ENCODE data around the gene GJA1. TPM values are rescaled to one million over a fixed set of nuclear protein-coding genes. Genes with fewer than 3 reads are reported as not detected.
A peak's percentile ranks its signal among the peaks of the same experiment; 100 is the strongest.
"Not testable (repeated sequence)": the region's sequence is repeated elsewhere in the genome, so short reads cannot be mapped to it uniquely, and the experiment has no call there.

Gene GJA1
- 512 and 834 TPM in 2 replicates for total RNA-seq

GRCh38 chr6:121435444-121436069, at the start of gene GJA1:
Gene GJA1, plus strand, starts transcription at chr6:121435646. Its CDS starts 11,202 bp downstream, at chr6:121446848.
- H3K4me3 ChIP-seq (ENCODE audit: low read depth, low read length) = peak within 1 kb of the TSS; percentile 74
- TF ChIP-seq CTCF (IDR thresholded peaks at IDR 0.05; ENCODE audit: insufficient read depth, low read depth, low read length) = no peak
- DNase-seq (ENCODE audit: low read depth) = peak; percentile 94

GRCh38 chr6:121386551-121386950, 48.9 kb upstream of the GJA1 start:
- not testable (repeated sequence) for H3K4me3 ChIP-seq (ENCODE audit: low read depth, low read length); DNase-seq (ENCODE audit: low read depth)

DNA sequence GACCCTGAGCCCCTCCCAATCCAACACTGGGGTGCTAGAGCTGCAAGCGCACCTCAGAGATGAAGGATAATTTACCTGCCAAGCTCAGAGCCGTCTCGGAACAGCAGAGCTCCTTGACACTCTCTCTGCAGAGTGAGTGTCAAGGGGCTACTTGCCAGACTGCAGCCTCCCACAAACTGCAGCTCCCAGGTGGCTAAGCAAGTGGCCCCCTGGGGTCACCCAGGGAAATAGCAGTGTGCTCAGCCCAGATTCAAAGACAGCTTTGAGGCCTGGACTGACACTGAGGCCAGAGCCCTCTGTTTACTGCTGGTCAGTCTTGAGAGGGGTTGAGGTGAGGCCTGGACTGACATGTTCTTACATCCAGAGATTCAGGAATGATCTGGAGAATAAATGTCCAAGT, 46.0 kb upstream of the GJA1 start:
- no peak for DNase-seq (ENCODE audit: low read depth)
- no peak overlapping the region for H3K4me3 ChIP-seq (ENCODE audit: low read depth, low read length)
- TF ChIP-seq CTCF (IDR thresholded peaks at IDR 0.05; ENCODE audit: insufficient read depth, low read depth, low read length) = no peak

GRCh38 chr6:121393731-121394505, 41.5 kb upstream of the GJA1 start:
- no peak for DNase-seq (ENCODE audit: low read depth)
- H3K4me3 ChIP-seq (ENCODE audit: low read depth, low read length) = no peak overlapping the region

GRCh38 chr6:121395736-121396135, 39.7 kb upstream of the GJA1 start:
- DNase-seq (ENCODE audit: low read depth) = no peak
- H3K4me3 ChIP-seq (ENCODE audit: low read depth, low read length) = no peak overlapping the region
- TF ChIP-seq CTCF (IDR thresholded peaks at IDR 0.05; ENCODE audit: insufficient read depth, low read depth, low read length) = no peak

More at GRCh38 chr6:121393731-121394505, 41.5 kb upstream of the GJA1 start:
- TF ChIP-seq CTCF (IDR thresholded peaks at IDR 0.05; ENCODE audit: insufficient read depth, low read depth, low read length) = no peak

DNA sequence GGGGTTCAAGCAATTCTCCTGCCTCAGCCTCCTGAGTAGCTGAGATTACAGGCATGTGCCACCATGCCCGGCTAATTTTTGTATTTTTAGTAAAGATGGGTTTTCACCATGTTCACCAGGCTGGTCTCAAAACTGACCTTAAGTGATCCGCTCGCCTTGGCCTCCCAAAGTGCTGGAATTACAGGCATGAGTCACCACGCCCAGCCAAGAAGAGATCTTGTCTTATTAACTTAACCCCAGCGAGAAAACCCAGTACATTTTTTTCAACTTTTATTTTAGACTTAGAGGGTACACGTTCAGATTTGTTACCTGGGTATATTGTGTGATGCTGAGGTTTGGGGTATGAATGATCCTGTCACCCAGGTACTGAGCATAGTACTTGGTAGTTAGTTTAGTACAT, 38.3 kb upstream of the GJA1 start:
- not testable (repeated sequence) for DNase-seq (ENCODE audit: low read depth); H3K4me3 ChIP-seq (ENCODE audit: low read depth, low read length)

GRCh38 chr6:121398127-121398526, 37.3 kb upstream of the GJA1 start:
- H3K4me3 ChIP-seq (ENCODE audit: low read depth, low read length) = no peak overlapping the region
- no peak for TF ChIP-seq CTCF (IDR thresholded peaks at IDR 0.05; ENCODE audit: insufficient read depth, low read depth, low read length)
- no peak for DNase-seq (ENCODE audit: low read depth)

GRCh38 chr6:121399966-121400365, 35.5 kb upstream of the GJA1 start:
- no peak for DNase-seq (ENCODE audit: low read depth)
- TF ChIP-seq CTCF (IDR thresholded peaks at IDR 0.05; ENCODE audit: insufficient read depth, low read depth, low read length) = no peak
- H3K4me3 ChIP-seq (ENCODE audit: low read depth, low read length) = no peak overlapping the region

All from fibroblast of villous mesenchyme (primary cell).